NCI-H226 (cell line): Measurements from ENCODE around the gene DRAM1.
"Not testable (repeated sequence)": the region's sequence is repeated elsewhere in the genome, so short reads cannot be mapped to it uniquely, and the experiment has no call there.

Experiments used
- DNase-seq: peaks from one replicate; pipeline ENCODE4 v3.0.0-alpha.2; 2015

The DRAM1 gene, protein sequence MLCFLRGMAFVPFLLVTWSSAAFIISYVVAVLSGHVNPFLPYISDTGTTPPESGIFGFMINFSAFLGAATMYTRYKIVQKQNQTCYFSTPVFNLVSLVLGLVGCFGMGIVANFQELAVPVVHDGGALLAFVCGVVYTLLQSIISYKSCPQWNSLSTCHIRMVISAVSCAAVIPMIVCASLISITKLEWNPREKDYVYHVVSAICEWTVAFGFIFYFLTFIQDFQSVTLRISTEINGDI

DNA sequence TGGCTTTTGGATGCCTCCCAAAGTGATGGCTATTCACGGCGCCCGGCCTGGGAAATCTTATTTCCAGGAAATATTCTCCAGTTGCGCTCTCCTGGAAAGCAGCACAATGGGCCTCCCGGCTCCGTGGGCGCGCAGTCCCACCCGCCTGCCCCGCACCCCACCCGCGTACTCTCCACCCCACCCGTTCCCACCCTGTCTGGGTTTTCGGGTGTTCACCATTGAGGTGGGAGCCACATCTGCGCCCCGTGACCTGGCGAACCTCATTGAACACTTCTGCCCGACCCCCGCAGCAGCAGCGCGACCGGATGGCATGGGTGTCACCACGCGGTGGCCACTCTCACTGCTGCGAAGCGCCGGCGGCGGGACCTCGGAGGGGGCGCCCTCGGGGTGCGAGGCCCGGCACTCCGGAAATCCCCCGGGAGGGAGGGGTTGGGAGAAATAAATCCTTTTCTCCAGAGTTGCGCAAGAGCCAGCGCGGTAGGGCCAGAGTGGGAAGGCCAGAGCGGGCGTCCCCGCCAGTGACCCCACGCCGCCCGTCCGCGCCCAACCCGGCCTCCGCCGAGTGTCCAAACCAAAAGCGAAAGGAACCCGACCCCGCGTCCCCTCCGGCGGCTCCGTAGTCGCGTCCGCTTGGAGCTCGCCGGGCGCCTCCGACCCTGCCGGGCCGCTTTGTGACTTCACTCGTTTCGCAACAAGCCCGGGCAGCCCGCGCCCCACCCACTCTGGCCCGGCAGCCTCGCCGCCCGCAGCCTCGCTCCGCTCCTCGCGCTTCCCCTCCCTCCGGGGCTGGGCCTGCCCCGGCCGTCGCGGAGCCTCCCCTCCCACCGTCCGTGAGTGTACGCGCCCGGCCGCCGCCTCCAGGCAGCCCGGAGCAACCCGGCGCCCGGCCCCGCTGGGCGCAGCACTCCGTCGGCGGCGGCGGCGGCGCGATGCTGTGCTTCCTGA lies at the start of gene DRAM1:
Gene DRAM1, plus strand, starts transcription at position 720 of the 945 bp plus-strand sequence. Its CDS starts 210 bp downstream, at position 930.
- DNase-seq: peak; percentile 89

DNA sequence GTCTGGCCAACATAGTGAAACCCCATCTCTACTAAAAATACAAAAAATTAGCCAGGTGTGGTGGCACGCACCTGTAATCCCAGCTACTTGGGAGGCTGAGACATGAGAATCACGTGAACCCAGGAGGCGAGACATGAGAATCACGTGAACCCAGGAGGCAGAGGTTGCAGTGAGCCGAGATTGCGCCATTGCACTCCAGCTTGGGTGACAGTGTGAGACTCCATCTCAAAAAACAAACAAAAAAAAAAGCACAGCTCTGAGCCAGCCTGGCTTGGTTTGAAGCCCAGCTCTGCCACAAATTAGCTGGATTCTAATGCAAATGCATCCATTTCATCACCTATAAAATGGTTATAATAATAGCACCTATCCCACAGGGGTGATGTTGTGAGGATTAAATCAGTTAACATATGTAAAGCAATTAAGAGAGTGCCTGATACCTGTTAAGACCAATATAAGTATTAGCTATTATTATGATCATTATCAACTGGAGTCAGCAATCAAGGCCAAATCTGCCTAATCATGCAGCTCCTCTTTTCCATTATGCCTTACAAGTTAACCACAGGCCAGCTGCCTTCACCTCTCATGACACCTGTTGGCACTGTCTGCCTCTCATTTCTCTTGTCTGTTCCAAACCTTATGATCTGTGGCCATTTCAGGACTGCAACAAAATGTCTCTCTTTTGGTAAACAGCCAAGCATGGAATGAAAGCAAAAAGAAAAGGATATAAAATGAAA lies 48.8 kb upstream of the DRAM1 start:
- no peak for DNase-seq

DNA sequence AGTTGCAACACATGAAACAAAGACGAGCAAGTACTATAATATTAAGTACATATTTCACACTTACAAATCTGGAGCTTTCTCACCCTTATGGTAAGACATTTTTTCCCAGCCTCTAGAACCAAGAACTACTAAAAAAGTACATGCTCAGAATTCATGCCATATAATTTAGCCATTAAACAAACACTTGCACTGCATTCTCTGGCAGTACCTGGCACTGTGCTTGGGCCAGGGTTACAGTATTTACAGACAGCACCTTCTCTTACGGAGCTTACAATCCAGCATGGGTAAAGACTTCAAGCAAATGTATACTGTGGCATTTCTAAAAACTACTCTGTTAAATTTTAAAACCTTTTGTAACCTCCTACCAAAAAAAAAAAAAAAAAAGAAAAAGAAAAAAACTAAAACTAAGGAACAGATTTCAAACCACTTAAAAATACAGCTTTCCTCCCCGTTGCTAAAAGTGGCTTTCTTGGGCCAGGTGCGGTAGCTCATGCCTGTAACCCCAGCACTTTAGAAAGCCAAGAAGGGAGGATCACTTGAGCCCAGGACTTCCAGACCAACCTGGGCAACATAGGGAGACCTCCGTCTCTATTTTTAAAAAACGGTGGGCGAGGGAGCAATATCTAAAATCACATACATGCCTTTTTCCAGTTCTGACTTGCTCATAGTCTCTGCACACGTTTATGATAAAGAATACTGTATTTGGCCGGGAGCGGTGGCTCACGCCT lies 47.6 kb upstream of the DRAM1 start:
- no peak for DNase-seq

DNA sequence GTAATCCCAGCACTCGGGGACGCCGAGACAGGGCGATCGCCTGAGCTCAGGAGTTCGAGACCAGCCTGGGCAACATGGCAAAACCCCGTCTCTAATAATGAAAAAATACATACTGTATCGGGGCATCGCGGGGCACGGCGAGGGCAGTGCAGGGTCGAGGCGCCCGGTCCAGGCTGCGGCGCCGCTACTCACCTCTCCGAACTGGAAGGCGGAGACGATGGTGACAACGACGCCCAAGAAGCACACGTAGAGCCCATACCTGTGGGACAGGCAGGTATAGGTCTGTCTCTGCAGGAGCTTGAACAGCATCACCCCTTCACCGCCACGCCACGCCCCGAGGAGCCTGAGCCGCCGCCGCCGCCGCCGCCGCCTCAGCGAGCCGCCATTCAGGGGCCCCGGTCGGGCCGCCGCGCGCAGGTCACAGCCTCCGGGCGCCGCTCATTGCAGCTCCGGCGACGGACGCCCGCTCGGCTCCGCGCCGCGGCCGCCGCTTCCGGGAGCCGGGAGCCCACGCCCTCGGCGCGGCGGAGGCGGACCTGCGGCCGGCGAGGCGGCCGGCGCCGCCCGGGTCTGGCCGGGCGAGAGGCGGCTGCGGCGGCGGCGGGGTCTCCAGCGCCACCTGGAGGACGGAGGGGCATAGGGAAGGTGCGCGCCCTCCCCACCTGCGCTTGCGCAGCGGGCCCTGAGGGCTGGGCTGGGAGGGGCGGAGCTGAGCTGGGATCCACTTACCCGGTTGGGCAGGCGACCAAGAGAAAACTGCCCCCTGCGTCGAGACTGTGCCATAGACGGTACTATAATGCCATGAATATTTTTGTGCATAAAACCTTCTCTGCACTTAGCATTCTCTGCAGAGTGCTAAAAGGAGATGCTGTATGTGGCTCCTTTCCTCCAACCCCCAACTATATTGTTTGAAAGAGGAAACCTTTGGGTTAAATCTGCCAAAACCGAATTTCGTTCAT lies 46.7 kb upstream of the DRAM1 start, which contains the start of gene GNPTAB:
Gene GNPTAB, minus strand, starts transcription at position 593 of the 959 bp plus-strand sequence. Its CDS starts 284 bp downstream, at position 309.
- DNase-seq: peak; percentile 74

DNA sequence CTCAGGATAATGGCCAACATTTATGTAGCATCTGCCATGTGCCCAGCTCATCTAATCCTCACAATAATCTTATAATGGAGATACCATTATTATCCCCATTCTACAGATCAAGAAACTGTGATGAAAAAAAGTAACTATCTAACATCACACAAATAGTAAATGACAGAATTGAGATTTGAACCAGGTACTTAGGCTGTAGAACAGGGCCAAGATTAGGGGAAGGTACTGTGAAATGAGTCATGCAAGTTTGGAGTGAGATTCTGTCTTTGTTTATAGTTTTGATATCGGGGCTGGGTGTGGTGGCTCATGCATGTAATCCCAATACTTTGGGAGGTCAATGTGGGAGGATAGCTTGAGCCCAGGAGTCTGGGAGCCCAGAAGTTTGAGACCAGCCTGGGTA lies 45.4 kb upstream of the DRAM1 start:
- peak; percentile 57 for DNase-seq

DNA sequence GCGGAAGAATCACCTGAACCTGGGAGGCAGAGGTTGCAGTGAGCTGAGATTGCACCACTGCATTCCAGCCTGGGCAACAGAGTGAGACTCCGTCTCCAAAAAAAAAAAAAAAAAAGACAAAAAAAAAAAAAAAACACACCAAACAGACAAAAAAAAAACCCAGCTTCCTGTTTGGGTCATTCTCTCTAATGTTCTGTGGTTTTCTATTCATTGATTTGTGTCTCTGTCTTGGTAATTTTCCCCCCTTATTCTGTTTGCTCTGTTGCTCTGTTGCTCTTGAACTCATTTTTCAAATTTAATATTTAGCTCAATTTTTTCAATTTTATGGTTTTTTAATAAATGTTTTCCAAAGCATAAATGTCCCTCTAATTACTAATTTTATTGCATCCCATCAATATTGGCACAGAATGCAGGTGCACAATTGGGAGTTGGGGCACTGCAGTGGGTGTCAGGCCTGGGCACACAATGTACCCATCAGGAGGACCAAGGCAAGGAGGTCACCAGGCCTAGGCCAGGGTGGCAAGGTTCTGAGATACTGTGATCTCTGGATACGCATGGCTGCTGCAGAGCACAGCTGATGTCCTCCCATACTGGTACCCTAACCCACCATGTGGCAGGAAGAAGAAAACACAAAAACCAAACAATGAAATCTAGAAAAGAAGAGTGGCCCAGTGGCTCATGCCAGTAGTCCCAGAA lies 38.6 kb upstream of the DRAM1 start:
- no peak for DNase-seq

DNA sequence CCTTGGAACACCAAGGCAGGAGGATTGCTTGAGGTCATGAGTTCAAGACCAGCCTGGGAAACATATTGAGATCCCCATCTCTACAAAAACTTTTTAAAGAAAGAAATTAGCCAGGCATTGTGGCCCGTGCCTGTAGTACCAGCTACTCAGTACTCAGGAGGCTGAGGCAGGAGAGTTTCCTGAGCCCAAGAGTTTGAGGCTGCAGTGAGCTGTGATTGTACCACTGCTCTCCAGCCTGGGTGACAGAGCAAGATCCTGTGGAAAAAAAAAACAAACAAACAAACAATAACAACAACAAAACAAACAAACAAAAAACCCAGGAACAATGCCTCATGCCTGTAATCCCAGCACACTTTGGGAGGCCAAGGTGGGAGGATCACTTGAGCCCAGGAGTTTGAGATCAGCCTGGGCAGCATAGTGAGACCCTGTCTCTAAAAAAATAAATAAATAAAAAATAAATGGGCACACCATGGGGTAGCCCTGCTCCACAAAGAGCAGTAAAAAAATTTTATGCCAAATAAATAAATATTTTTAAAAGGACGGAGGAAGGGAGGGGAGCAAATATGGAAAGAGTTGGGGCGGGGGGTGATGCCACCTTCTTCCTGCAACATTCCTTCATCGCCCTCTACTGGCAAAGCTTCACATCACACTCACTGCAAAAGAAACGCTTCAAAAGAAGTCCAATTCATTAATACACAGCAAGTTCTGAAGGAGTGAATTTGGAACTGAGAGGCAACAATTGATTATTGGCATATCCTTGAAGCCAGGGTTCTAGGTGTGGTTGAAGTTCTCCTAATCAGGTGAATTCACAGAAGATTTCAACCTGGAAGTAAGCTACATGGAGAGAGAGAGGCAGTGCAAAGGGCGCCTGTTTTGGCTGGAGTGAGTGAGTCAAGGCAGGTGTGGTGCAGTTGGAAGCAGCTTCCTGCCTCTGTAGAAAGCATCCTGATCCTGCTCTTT lies 37.8 kb upstream of the DRAM1 start:
- DNase-seq: peak; percentile 40

DNA sequence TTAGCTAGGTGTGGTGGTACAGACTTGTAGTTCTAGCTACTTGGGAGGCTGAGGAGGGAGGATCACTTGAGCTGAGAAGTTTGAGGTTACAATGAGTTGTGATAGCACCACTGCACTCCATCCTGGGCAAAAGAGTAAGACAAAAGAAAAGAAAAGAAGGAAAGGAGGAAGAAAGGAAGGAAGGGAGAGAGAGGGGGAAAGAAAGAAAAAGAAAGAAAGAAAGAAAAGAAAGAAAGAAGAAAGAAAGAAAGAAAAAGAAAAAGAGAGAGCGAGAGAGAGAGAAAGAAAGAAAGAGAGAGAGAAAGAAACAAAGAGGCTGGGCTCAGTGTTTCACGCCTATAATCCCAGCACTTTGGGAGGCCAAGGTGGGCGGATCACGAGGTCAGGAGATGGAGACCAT lies 36.3 kb upstream of the DRAM1 start:
- no peak for DNase-seq

DNA sequence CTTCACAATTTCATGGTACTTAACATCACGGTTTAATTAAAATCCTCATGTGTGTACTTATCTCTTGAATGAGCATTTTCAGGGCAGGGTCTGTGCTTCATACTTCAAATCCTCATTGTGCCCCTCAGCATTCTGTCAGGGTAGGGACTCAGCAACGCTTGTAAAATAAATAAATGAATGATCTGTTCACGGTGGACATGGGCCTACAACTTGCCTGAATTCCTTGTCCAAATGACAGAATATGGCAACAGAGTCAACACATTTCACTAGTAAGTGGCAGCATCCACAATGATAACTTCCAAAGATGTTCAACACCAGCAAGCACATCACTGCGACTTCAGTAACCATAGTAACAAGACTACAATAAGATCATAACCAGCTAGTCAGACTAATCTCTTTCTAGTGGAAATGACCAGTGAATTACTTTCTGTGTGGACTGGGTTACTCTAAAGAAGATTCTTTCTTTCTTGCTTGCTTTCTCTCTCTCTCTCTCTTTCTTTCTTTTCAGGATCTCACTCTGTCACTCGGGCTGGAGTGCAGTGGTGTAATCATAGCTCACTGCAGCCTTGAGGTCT lies 32.2 kb upstream of the DRAM1 start:
- DNase-seq: no peak

DNA sequence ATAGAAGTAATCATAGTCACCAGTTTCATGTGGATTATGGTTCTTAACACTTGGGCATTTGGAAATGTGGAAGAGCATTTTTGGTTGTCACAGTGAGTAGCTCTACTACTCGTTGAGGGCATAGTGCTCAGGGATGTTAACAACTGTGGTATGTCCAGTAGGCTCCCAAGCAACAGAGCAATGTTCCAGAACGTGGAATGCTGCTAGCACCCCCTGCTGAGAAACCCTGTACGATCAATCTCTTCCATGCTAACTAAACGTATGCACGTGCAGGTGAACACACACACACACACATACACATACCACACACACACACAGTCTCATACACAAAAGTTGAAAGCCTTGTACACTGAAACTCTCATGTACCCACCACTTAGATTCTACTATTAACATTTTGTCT lies 30.1 kb upstream of the DRAM1 start:
- no peak for DNase-seq

DNA sequence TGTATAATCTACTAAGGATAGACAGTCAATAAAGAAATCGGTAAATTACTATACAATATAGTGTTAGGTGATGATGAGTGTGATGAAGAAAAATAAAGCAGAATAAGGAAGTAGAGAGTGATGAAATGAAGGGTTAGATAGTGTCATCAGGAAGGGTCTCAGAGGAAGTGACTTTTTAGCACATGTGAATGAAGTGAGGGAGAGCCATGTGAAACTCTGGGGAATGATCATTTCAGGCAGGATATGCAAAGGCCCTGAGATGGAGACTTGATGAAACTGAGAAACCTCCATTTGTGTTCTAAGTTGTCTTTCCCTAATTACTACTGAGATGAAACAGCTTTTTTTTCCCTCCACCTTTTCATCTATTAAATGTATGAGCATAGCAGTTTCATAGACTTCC lies 27.2 kb upstream of the DRAM1 start:
- DNase-seq: no peak

DNA sequence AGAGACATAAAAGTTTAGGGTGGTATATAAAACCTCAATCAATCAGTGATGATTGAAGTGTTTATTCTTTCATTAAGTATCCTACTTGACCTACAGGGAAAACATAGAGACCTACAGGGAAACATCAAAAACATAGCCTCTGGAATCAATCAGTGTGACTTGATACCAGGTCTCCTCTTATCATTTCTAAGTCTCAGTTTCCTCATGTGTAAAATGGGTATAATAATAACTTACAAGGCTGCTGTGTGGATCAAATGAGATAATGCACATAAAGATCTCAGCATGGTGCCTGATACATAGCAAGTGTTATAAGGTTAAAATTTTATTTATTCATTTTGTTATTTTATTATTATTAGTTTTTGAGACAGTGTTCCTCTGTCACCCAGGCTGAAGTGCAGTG lies 24.4 kb upstream of the DRAM1 start:
- DNase-seq: no peak

DNA sequence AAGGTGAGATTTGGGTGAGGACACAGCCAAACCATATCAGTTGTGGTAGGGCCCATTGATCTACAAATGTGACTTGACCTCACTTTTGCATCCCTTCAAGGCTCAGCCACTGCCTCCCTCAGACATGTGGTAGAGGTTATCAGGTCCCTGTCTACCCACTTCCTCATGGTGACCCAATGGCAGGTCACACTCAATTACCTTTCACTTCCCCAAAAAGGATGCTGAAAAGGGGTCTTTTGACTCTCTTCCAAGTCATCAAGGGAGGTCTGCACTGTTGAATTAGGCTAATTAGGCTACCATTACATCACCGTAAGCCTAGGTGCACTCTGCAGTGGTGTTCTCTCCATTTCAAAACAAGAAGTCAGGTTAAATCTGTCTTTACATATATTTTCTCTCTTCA lies 22.6 kb upstream of the DRAM1 start:
- DNase-seq: no peak

DNA sequence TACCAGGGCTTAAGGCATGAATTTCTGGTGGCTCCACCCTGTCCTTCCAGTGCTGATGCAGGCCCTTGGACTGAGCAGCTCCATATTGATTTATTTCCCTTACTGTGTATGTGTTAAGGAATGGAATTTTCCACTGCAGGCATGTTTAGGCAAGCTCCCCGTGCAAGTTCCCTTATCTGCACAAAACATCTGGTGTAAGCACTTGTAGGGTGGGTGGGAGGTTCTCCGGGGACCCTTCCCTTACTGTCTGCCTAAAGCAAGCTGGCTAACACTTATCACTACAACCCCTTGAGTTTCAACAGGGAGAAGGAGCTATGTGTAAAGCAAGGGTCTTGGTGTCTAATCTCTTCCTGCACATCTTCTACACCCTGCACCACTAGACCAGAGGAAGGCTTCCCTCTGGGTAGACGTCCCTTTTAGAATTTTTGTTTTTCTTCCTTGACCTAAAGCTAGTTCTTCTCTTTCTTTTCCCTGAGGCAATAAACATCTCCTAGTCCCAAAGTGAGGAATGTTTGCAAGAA lies 22.0 kb upstream of the DRAM1 start:
- DNase-seq: peak; percentile 13

DNA sequence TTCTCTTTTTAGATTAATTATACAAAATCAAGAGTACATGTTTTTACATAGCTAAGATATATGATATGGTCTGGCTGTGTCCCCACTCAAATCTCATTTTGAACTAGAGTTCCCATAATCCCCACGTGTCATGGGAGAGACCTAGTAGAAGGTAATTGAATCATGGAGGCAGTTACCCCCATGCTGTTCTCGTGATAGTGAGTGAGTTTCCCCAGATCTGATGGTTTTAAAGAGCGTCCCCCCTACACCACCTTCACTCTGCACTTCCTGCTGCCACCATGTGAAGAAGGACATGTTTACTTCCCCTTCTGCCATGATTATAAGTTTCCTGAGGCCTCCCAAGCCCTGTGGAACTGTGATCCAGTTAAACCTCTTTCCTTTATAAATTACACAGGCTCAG lies 21.4 kb upstream of the DRAM1 start:
- DNase-seq: no peak

DNA sequence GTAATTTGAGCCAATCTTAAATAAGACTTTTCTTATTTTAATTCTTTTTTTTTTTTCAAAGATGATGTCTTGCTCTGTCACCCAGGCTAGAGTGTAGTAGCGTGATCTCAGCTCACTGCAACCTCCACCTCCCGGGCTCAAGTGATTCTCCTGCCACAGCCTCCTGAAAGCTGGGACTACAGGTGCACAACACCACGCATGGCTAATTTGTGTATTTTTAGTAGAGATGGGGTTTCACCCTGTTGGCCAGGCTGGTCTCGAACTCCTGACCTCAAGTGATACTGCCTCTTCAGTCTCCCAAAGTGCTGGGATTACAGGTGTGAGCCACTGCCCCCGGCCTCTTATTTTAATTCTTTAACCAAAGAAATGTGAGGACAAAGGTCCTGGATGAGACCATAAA lies 20.8 kb upstream of the DRAM1 start:
- not testable (repeated sequence) for DNase-seq

DNA sequence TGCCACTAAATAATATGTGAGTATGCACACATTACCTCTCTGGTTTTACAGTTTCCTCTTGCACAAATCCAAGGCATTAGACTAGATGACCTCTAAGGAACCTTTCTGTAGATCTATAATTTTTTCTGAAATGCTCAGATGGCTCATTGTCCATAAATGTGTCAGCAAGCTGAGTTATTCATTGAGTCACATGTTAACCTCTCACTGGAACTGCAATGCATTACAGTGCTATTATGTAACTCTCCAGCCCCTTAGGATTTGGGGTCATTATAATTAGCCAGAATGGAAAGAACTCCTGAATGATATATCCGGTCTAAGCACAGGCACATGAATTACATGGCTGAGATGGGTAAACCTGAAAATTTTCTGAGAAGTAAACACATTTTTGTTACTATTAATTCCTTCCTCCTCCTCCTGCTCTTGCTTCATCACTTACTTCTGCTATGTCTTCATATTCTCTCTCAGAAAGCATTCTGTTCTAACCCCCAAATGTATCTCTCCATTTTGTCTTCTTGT lies 20.3 kb upstream of the DRAM1 start:
- peak; percentile 77 for DNase-seq

DNA sequence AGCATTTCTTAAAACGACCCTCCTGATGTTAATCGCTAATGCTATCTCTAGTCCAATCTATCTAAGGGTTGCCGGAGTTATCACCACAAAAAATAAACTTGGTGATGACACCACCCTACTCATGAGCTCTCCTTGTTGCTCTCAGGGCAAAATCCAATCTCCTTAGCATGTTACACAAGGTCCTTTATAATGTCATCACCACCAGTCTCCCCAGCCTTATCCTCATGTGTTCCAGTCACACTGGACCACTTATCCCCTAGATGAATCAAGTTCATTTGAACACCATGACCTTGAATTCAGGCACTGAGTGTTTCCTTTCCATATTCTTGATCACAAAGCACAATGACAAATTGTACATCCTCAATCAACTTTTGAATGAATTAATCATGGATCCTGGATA lies 19.0 kb upstream of the DRAM1 start:
- DNase-seq: no peak
